Effector CD4-positive, alpha-beta T cell (primary cell): ENCODE measurements around the gene GTPBP1.

Source experiments
- DNase-seq: peaks from one replicate; pipeline ENCODE4 v3.0.0-alpha.2; 2020

The GTPBP1 gene

DNA sequence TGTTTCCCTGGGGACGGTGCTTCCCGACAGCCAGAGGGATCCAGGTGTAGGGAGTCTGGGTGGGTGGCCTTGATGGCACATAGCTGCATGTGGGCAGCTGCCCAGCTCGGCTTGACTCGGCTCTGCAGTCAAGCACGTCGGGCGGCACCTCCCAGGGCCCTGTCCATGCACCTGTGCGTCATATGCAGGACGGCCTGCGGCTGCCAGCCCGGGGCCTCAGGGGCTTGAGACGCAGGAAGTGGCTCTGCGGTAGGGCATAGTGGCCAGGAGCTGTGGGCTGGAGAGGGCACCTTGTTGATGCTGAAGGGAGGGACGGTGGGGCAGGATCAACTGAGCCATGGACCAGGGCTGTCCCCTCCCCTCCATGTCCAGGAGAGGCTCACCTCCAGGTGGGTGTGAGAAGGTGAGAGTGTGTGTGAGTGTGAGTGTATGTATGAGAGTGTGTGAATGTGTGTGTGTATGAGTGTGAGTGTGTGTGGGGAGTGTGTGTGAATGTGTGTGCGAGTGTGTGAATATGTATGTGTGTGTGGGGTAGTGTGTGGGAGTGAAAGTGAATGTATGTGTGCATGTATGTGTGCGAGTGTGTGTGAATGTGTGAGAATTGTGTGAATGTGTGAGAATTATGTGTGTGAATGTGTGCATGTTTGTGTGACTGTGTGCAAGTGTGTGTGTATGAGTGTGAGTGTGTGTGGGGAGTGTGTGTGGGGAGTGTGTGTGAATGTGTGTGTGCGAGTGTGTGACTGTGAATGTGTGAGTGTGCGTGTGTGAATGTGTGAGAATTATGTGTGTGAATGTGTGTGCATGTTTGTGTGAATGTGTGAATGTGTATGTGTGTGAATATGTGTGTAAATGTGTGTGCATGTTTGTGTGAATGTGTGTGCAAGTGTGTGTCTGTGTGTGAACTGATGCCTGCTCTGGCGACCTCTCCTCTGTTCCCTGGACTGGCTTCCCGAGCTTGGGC is 55.7 kb downstream of the GTPBP1 start:
- no peak for DNase-seq

DNA sequence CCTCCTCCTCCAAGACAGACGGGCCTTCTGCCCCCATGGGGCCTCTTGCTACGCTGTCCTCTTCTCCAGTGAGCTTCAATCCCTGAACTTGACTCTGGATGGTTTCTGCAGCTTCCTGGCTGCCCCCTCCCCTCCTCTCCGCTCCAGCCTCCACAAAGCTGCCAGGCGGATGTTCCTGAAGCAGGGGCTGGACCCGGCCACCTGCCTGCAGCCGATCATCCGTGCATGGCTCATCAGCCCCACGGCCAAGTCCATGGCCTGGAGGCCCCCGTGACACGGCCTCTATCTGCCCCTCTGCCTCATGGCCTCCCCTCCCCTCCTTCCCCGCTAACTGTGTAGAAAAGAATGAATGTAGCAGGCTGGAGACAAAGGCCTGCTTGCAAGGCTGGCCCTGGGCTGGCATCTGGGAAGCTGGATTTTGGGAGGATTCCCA is 56.8 kb downstream of the GTPBP1 start:
- no peak for DNase-seq

DNA sequence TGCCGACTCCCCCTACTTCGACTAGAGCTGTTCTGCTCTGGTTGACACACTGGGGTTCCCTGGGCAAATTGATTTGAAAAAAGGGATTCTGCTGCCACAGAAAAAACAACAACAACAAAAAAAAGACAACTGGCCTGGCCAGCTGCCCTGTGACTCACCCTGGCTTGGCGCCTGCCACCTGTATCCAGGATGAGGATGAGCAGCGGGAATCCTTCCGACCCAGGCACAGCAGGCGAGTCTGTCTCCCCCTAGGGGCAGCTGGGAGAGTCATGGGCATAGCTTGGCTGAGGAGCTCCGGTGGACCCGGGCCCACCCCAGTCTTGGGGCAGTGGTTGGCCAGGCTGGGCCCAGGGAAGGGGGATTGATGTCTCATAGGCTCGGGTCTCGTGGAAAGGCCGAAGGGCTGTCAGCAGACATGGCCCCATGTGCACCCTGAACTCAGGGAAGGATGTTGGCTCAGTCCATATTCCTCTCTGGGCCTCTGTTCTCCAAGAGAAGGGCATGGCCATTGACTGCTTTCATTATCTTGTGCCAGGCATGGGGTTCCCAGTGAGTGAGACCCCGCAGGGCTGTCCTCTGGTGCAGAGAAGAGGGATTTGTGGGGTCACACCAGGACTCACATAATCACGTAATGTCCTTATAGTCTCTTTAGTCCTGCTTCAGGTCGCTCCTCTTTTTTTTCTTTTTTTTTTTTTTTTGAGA is 60.5 kb downstream of the GTPBP1 start:
- no peak for DNase-seq

DNA sequence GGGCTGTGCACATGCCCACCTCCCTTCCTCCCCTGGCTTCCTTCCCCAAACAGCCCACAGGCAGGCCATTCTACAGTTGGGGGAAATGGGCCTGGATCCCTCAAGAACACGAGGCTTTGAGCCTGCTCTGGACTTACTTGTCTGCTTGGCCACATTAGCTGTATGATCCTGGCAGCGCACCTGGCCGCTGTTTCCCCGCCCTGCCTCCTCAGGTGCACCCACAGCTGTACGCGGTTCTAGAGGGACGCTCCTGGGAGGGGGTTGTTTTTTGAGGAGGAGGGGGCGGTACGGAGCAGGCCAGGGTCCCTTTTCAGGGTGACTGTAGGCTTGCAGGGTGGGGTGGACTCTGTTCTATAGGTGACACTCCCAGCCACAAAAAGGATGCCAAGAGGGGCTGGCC is 61.6 kb downstream of the GTPBP1 start:
- no peak for DNase-seq

DNA sequence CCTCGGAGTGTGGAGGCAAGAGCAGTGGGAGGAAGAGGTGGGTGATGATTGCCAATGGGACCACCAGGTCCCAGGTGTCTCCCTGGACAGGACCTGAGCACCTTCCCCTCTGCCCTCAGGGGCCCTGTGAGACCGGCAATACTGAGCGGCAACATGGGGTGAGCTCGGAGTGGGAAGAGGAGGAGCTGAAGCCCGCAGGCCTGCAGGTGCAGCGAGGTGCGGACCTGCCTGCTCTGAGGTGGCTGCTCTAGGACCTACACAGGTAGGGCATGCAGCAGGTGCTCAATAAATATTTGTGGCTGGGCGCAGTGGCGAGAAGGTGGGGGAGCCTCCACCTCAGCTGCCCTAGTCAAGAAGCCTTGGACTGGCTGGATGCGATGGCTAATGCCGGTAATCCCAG is 62.3 kb downstream of the GTPBP1 start:
- no peak for DNase-seq

DNA sequence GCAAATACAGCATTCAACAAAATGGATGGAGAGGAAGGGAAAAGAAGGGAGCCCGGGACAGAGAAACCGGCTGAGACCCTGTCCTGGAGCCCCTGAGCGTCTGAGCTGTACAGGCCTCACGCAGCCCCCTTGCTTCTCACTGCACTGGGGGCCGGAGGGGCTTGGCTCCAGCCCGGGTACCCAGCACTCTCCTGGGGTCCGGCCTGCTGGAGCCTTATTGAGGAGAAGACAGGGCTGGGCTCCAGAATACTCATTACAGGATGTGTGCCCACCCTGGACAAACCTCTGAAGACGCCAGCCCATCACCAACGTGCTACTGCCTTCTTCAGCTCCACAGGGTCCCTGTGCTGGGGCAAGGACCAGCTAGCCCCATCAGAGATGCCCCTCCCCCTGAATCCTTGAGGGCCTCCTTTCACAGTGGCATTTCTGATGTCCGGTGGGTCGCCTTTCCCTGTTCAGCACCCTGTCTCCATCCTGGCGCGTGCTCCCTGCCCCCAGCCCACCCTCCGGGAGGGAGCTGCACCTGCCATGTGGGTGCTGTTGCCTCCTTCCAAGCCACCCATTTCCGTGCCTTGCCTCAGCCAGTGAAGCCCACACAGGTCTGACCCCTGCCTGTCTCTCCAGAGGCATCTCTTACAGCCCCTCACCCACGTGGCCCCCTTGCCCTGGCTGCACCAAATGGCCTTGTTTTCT is 64.7 kb downstream of the GTPBP1 start:
- DNase-seq: no peak

DNA sequence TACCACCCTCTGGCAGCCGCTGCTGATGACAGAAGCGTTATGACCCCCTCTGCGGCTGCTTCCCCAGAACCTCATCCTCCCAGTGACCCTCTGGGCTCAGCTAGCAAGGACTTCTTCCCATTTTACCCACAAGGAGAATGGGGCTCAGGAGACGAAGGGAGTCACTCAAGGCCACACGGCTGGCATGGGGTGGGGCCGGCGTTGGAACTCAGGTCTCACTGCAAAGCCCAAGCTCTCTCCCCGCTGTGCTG is 66.8 kb downstream of the GTPBP1 start:
- no peak for DNase-seq

DNA sequence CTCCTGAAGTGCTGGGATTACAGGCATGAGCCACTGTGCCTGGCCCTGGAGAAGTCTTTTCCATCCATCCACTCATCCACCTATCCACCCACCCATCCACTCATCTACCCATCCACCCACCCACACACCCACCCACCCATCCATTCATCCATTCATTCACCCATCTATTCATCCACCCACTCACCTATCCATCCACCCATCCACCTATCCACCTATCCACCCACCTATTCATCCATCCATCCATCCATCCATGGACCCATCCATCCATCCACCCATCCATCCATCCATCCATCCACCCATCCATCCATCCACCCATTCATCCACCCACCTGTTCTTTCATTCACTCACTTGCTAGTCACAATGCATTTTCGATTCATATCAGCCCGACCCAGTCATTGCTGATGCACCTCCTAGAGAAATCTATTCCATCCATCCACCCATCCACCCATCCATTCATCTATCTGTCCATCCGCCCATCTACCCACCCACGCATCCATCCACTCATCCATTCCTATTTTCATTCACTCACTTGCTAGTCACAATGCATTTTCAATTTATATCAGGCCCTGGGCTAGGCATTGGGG is 67.7 kb downstream of the GTPBP1 start:
- no peak for DNase-seq

DNA sequence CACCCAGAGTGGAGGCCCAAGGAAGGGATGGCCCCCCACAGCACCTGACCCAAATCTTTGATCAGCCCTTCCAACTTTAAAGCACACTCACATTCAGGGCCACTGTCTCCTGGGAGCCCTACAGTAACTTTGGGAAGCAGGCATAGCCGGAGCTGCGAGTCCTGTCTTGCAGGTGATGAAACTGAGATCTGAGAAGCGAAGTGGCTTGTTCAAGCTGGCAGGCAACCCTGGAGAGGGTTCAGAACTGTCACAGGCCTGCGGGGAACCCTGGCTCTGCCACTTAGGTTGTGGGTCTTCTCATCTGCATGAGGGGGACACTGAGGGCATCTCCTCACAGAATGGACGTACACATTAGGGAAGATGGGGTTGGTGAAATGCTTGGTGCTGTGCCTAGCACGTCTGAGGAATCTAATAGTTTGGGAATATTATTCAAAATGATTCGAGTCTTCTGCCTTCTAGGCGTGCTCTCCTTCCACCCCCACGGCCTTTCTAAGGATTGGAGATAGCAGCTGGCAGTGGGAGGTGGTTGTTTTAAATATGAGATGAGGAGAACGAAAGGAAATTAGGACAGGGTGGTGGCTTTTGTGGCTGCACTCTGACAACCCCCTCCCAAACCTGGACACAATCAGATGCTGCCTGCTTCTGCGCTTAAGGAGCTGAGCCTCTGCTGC is 68.9 kb downstream of the GTPBP1 start:
- DNase-seq: no peak

DNA sequence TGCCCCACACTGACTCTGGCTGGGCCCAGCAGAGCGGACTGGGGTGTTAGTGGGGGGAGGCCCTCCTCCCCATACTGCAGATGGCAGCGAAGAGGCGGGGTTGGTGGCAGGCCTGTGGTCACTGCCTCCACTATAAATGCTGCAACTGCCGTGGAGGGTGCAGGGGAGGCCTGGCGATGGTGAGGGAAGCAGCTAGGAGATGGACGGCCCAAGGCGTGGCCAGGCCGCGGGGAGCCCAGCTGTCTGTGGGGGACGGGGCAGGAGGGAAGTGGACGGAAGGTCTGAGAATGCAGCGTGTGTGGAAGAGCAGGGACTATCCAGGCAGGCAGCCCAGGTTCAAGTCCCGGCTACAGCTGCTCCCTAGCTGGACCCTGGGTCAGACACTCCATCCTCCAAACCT is 69.9 kb downstream of the GTPBP1 start:
- no peak for DNase-seq

DNA sequence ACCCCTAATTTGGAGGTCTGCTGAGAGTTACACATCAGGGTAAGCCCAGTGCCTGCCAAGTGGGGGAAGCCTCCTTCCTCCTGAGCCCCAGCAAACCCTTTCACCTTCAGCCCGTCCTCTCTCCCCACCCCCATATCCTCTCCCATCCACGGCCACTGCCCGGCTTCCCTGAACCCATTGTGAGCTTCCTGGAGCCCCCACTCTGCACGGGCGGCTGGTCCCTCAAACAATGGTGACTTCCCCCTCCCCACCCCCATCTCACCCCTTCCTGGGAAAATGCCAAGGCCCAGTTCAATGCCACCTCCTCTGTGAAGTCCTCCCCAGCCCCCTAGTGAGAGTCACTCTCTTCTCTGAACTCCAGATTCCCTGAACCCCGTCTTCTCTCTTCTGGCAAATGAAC is 70.3 kb downstream of the GTPBP1 start:
- no peak for DNase-seq

DNA sequence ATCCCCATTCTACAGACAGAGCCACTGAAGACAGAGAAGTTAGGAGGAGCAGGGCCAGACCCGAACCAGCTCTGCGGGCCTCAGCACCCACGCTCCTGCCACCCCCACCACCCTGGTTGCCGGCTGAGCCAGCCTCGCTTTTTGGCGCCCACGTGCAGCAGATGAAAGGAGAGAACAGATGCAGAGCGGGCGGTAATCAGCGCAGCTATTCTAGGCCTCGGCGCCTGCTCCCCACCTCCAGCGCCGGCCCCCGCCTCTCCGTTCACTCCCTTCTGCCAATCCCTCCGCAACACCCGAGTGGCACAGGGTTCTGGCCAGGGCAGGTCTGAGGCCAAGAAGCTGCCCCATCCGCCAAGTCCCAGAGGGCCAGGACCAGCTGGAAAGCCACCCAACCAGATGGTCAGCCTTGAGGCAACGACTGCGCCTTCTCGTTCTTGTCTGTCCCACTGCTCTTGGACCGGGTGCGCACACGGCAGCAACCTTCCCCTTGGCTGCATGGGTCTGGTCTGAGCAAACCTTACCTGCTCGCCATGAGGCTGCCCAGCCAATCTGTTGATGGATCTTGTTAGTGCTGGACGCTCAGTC is 71.4 kb downstream of the GTPBP1 start:
- DNase-seq: no peak

DNA sequence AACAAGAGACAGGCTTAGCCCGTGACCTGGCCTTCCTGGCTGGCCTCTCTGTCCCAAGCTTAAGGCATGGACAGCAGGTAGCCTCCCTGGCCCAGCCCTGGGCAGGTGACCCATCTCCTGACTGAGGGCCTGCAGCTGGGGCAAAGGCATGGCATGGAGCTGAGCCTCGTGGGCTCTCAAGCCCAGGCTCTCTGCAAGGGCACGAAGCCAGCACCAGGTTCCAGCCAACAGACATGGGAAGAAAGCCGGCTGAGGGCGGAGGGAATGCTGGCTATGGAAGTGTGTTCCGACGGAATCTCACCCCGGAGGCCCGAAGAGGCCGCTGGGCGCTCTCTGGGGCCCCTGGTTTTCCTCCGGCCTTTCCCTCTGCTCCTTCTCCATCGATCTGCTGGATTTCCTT is 75.3 kb downstream of the GTPBP1 start:
- DNase-seq: no peak

DNA sequence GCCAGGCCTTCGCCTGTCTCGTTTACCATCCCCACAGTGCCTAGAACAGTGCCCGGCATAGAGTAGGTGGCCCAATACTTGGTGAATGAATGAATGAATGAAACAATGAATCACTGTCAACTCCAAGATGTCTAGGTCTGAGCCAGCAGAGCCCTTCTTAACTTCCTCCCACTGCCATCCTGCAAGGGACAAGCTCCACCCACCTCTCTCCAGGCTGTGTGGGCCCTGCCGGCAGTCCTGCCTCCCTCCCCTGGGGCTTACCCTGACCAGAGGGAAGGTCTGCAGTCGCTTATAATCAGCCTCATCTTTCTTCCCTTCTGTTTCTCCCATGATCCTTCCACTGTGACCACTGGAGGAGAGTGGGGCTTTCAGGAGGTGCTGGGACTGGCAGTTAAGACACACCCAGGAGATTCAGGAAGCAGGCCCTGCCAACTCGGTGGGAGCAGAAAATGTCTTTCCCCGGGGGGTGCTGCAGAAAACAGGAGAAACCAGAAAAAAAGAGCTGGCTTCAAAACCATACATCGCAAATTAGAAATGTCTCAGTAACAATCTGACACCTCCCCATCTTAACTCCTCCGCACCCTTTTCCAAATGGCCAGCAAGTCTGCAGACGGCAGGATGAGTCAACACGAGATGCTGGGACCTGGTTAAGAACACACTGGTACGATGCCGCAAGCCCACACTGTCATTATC is 76.8 kb downstream of the GTPBP1 start:
- no peak for DNase-seq
